ENCODE data around the gene ESYT3. TPM values are rescaled to one million over a fixed set of nuclear protein-coding genes. Genes with fewer than 3 reads are reported as not detected.
"Not testable (repeated sequence)": the region's sequence is repeated elsewhere in the genome, so short reads cannot be mapped to it uniquely, and the experiment has no call there.

The ESYT3 gene
- total and polyA plus RNA-seq, 9 of the 15 experiments (the other 6 are each of a cell fraction or from before 2014, with no cell fraction given) = not detected

- TF ChIP-seq PATZ1 (CRISPR knock-in tag; IDR thresholded peaks at IDR 0.05; ENCODE audit: borderline replicate concordance) = no peak
- TF ChIP-seq FOXO4 (CRISPR knock-in tag; IDR thresholded peaks at IDR 0.05) = no peak
- no peak for TF ChIP-seq ZNF277 (CRISPR knock-in tag; IDR thresholded peaks at IDR 0.05; ENCODE audit: borderline replicate concordance)
Measured at GRCh38 chr3:138424323-138424722, 10.1 kb upstream of the ESYT3 start (continued).

- H3K4me2 ChIP-seq (ENCODE audit: insufficient read depth, low read length) = no peak overlapping the region
- no peaks in the 10 kb centered on the region for H3K4me1 ChIP-seq (replicated peaks in 1 of 2; ENCODE audit: control insufficient read depth in 2 of 2, insufficient read depth in 2 of 2, low read length in 2 of 2)
- in situ Hi-C loops (cut with MboI) (no loop called here), intact Hi-C loops (cut with micrococcal nuclease) (no loop called here)
- H3K4me3 ChIP-seq = no peak overlapping the region
- DNase-seq (ENCODE audit: extremely low read depth in 1 of 4, low spot score in 3 of 4) (no peak), ATAC-seq (no peak), FAIRE-seq (no peak)
- BruUV-seq (replicated peaks) = no TSS peak
- no peak overlapping the region for H3K27ac ChIP-seq (ENCODE audit: extremely low read depth, low read depth, low read length)
- no peak overlapping the region for H2AFZ ChIP-seq (ENCODE audit: low read depth, low read length)
- no peaks in the 10 kb centered on the region for H3K9me1 ChIP-seq (ENCODE audit: control insufficient read depth, insufficient read depth, low read length)
- POLR2A ChIA-PET = no interaction called here
- TF ChIP-seq HNRNPH1 (optimal IDR thresholded peaks at IDR 0.05; ENCODE audit: low read depth, low read length) (no peak), CTCF (IDR thresholded peaks at IDR 0.05 in 2 of 3, conservative IDR thresholded peaks at IDR 0.05 in 1 of 3; ENCODE audit: insufficient read depth in 2 of 3, low read depth in 1 of 3, low read length in 3 of 3) (peak in 2 of 3 experiments; percentile 6 to 25; a peak in 2 of 6 replicates), RAD21 (CRISPR knock-in tag; conservative IDR thresholded peaks at IDR 0.05 in 1 of 2, IDR thresholded peaks at IDR 0.05 in 1 of 2) (peak in 1 of 2 experiments; percentile 34; a peak in 2 of 4 replicates)
- no peaks in the 10 kb centered on the region for H3K79me2 ChIP-seq (ENCODE audit: control insufficient read depth, insufficient read depth, low read length)
- no peaks in the 10 kb centered on the region for H3K36me3 ChIP-seq (ENCODE audit: control insufficient read depth, insufficient read depth, low read length)
- CTCF ChIA-PET (ENCODE audit: low intra/inter-chr PET ratio) = no interaction called here
- no peaks in the 10 kb centered on the region for H4K20me1 ChIP-seq (replicated peaks; ENCODE audit: control insufficient read depth, insufficient read depth, low read length)
- WGBS (ENCODE audit: insufficient coverage, low coverage, missing lambda C conversion rate) = 10% methylated on average over 2 of the region's 3 CpGs
- no peaks in the 10 kb centered on the region; a peak in 1 of 5 replicates for H3K27me3 ChIP-seq (ENCODE audit: control insufficient read depth in 2 of 2, insufficient read depth in 2 of 2, low read length in 2 of 2)
- H3K9me3 ChIP-seq (replicated peaks; ENCODE audit: control insufficient read depth, insufficient read depth, low read depth, low read length) = no peaks in the 10 kb centered on the region
- no peak overlapping the region for H3K9ac ChIP-seq (ENCODE audit: insufficient read depth in 1 of 2, low read depth in 2 of 2, low read length in 2 of 2)
Measured at GRCh38 chr3:138426211-138426610, 8.2 kb upstream of the ESYT3 start.

- CTCF ChIA-PET (ENCODE audit: low intra/inter-chr PET ratio); H3K9me3 ChIP-seq (replicated peaks; ENCODE audit: control insufficient read depth, insufficient read depth, low read depth, low read length); H3K9me1 ChIP-seq (ENCODE audit: control insufficient read depth, insufficient read depth, low read length); H4K20me1 ChIP-seq (replicated peaks; ENCODE audit: control insufficient read depth, insufficient read depth, low read length); H3K79me2 ChIP-seq (ENCODE audit: control insufficient read depth, insufficient read depth, low read length); BruUV-seq (replicated peaks); H3K4me1 ChIP-seq (replicated peaks in 1 of 2; ENCODE audit: control insufficient read depth in 2 of 2, insufficient read depth in 2 of 2, low read length in 2 of 2); H3K4me3 ChIP-seq; H3K9ac ChIP-seq (ENCODE audit: insufficient read depth in 1 of 2, low read depth in 2 of 2, low read length in 2 of 2); ATAC-seq; in situ Hi-C loops (cut with MboI); intact Hi-C loops (cut with micrococcal nuclease); POLR2A ChIA-PET; H3K27ac ChIP-seq (ENCODE audit: extremely low read depth, low read depth, low read length); H3K4me2 ChIP-seq (ENCODE audit: insufficient read depth, low read length); FAIRE-seq; DNase-seq (ENCODE audit: extremely low read depth in 1 of 4, low spot score in 3 of 4); H2AFZ ChIP-seq (ENCODE audit: low read depth, low read length); H3K27me3 ChIP-seq (ENCODE audit: control insufficient read depth in 2 of 2, insufficient read depth in 2 of 2, low read length in 2 of 2); H3K36me3 ChIP-seq (ENCODE audit: control insufficient read depth, insufficient read depth, low read length): not testable (repeated sequence)
- 65% methylated on average over 4 of the region's 4 CpGs for WGBS (ENCODE audit: insufficient coverage, low coverage, missing lambda C conversion rate)
Measured at GRCh38 chr3:138426754-138427153, 7.7 kb upstream of the ESYT3 start.

Data from K562 (cell line).